RWPE2 (cell line): ENCODE data around the gene ARHGEF1.
A peak's percentile ranks its signal among the peaks of the same experiment; 100 is the strongest.

Experiments
- ATAC-seq: fragments of 200-7000 bp; cut with Tn5 transposase; 3 replicates; pipeline ENCODE4 v1.9.1; 2021; ENCODE audit warnings: low read depth
- DNase-seq: peaks from one replicate; pipeline ENCODE4 v3.0.0-alpha.2; 2020; ENCODE audit warnings: low spot score
- H3K27ac ChIP-seq: fragments of 450-650 bp; 2 replicates; pipeline ENCODE4 v1.5.1; 2017; ENCODE audit warnings: mild to moderate bottlenecking; ENCODE audit not compliant: poor library complexity, severe bottlenecking
- H3K27me3 ChIP-seq: fragments of 250-450 bp; sonication (Bioruptor Pico); 2 replicates; pipeline ENCODE4 v1.5.1; 2021; ENCODE audit warnings: mild to moderate bottlenecking, moderate library complexity; ENCODE audit not compliant: insufficient read depth, poor library complexity, severe bottlenecking
- H3K36me3 ChIP-seq: fragments of 250-450 bp; sonication (Bioruptor Pico); 2 replicates; pipeline ENCODE4 v1.5.1; 2020; ENCODE audit warnings: low read depth, mild to moderate bottlenecking, moderate library complexity
- H3K4me1 ChIP-seq: fragments of 250-450 bp; sonication (Bioruptor Pico); 2 replicates; pipeline ENCODE4 v1.5.1; 2021; ENCODE audit warnings: mild to moderate bottlenecking, moderate library complexity; ENCODE audit not compliant: insufficient read depth, poor library complexity, severe bottlenecking
- H3K4me3 ChIP-seq: fragments of 250-450 bp; sonication (Bioruptor Pico); 2 replicates; pipeline ENCODE4 v1.5.1; 2021; ENCODE audit warnings: mild to moderate bottlenecking, moderate library complexity; ENCODE audit not compliant: severe bottlenecking
- H3K9me3 ChIP-seq: fragments of 250-450 bp; sonication (Bioruptor Pico); 2 replicates; pipeline ENCODE4 v1.5.1; 2021; ENCODE audit warnings: mild to moderate bottlenecking, moderate library complexity; ENCODE audit not compliant: severe bottlenecking
- CTCF ChIP-seq: fragments of 450-650 bp; IDR thresholded peaks from one replicate; pipeline ENCODE4 v1.5.1; 2017; ENCODE audit warnings: mild to moderate bottlenecking, moderate library complexity; ENCODE audit not compliant: poor library complexity, severe bottlenecking

Gene ARHGEF1

GRCh38 chr19:41882568-41883462, at the start of gene ARHGEF1:
Gene ARHGEF1, plus strand, starts transcription at chr19:41883184. Its CDS starts 4,899 bp downstream, at chr19:41888083.
- DNase-seq = peak; percentile 69
- Histone ChIP-seq H3K36me3 (no peaks in the 10 kb centered on the region), H3K4me3 (peak within 1 kb of the TSS; percentile 66), H3K9me3 (no peaks in the 10 kb centered on the region), H3K27ac (peak within 1 kb of the TSS; percentile 76), H3K27me3 (no peaks in the 10 kb centered on the region), H3K4me1 (peaks cover 20% of the 10 kb centered on the region)
- 0 out of 3 replicates have a peak, but pooled peaks have one; percentile 1 for ATAC-seq
- no peak for TF ChIP-seq CTCF

- H3K4me3 ChIP-seq = no peak overlapping the region
- no peak for TF ChIP-seq CTCF
- H3K27ac ChIP-seq = no peak overlapping the region
- H3K4me1 ChIP-seq = no peaks in the 10 kb centered on the region
- no peaks in the 10 kb centered on the region for H3K36me3 ChIP-seq
- no peaks in the 10 kb centered on the region for H3K9me3 ChIP-seq
- no peak for DNase-seq
- peaks cover 22% of the 10 kb centered on the region for H3K27me3 ChIP-seq
- no peak; the same call in 2 of the 3 replicates for ATAC-seq
These were observed 44.8 kb upstream of the ARHGEF1 start for GRCh38 chr19:41837981-41838708.

- H3K9me3 ChIP-seq = no peaks in the 10 kb centered on the region
- ATAC-seq = no peak
- H3K4me3 ChIP-seq = no peak overlapping the region
- no peak for TF ChIP-seq CTCF
- H3K4me1 ChIP-seq = no peaks in the 10 kb centered on the region
- H3K36me3 ChIP-seq = no peaks in the 10 kb centered on the region
- no peak for DNase-seq
- peaks cover 25% of the 10 kb centered on the region for H3K27me3 ChIP-seq
- H3K27ac ChIP-seq = no peak overlapping the region
These were observed 43.8 kb upstream of the ARHGEF1 start for GRCh38 chr19:41839211-41839610.

GRCh38 chr19:41843371-41843770, 39.6 kb upstream of the ARHGEF1 start:
- Histone ChIP-seq H3K27me3 (peaks cover 14% of the 10 kb centered on the region), H3K9me3 (no peaks in the 10 kb centered on the region), H3K4me3 (no peak overlapping the region), H3K36me3 (no peaks in the 10 kb centered on the region), H3K27ac (no peak overlapping the region), H3K4me1 (no peaks in the 10 kb centered on the region)
- no peak for TF ChIP-seq CTCF
- no peak for ATAC-seq
- no peak for DNase-seq
